Measurements from ENCODE around the gene PPFIA4. TPM values are rescaled to one million over a fixed set of nuclear protein-coding genes. Genes with fewer than 3 reads are reported as not detected.
A peak's percentile ranks its signal among the peaks of the same experiment; 100 is the strongest.

PPFIA4 gene
- total and polyA plus RNA-seq, 12 donors: 8.1 to 60.6 (median 29.9) TPM

- H3K36me3 ChIP-seq: no peaks in the 10 kb centered on the region
- H3K27me3 ChIP-seq: peaks cover 0 to 8% (median 0%) of the 10 kb centered on the region in 7 donors
- no peaks in the 10 kb centered on the region for H3K9me3 ChIP-seq
- 66 to 67% methylated on average over 9 of the region's 9 CpGs for WGBS, 2 donors
- intact Hi-C loops (cut with DNase I): no loop called here
- no peak for TF ChIP-seq CTCF (IDR thresholded peaks at IDR 0.05)
- no peak overlapping the region for H3K4me3 ChIP-seq
- DNase-seq: no peak
- H3K27ac ChIP-seq: no peak overlapping the region
- peaks cover 0 to 13% (median 0%) of the 10 kb centered on the region in 9 donors for H3K4me1 ChIP-seq
- ATAC-seq: no peak
These were observed 55.4 kb downstream of the PPFIA4 start for GRCh38 chr1:203081465-203082230.

- Histone ChIP-seq H3K27ac (peak overlapping the region in 2 of 10 donors; percentile 53 to 60), H3K4me3 (no peak overlapping the region)
- 76 to 81% methylated on average over 3 of the region's 3 CpGs for WGBS, 2 donors
These were observed 55.9 kb downstream of the PPFIA4 start for GRCh38 chr1:203082231-203082505.

GRCh38 chr1:203082571-203083462 is 56.5 kb downstream of the PPFIA4 start:
- Histone ChIP-seq H3K36me3 (no peaks in the 10 kb centered on the region), H3K27me3 (no peaks in the 10 kb centered on the region), H3K27ac (peak overlapping the region in 5 of 10 donors; percentile 2 to 60 (median 35)), H3K9me3 (no peaks in the 10 kb centered on the region), H3K4me1 (peaks cover 0 to 13% (median 0%) of the 10 kb centered on the region in 9 donors), H3K4me3 (no peak overlapping the region)
- ATAC-seq: peak in 7 of 8 donors; percentile 53 to 84 (median 75)
- 50 to 65% methylated on average over 11 of the region's 11 CpGs for WGBS, 2 donors
- DNase-seq: peak in 1 of 2 donors; percentile 14
- intact Hi-C loops (cut with DNase I): no loop called here
- TF ChIP-seq CTCF (IDR thresholded peaks at IDR 0.05): no peak

More at GRCh38 chr1:203082231-203082505, 55.9 kb downstream of the PPFIA4 start:
- Histone ChIP-seq H3K4me1 (peaks cover 0 to 13% (median 0%) of the 10 kb centered on the region in 9 donors), H3K9me3 (no peaks in the 10 kb centered on the region), H3K36me3 (no peaks in the 10 kb centered on the region), H3K27me3 (peaks cover 0 to 3% (median 0%) of the 10 kb centered on the region in 7 donors)
- no peak for TF ChIP-seq CTCF (IDR thresholded peaks at IDR 0.05)
- intact Hi-C loops (cut with DNase I): no loop called here
- ATAC-seq (no peak), DNase-seq (no peak)

GRCh38 chr1:203083463-203083921 is 57.2 kb downstream of the PPFIA4 start:
- Histone ChIP-seq H3K36me3 (no peaks in the 10 kb centered on the region), H3K4me3 (no peak overlapping the region), H3K4me1 (peaks cover 0 to 13% (median 0%) of the 10 kb centered on the region in 9 donors), H3K9me3 (no peaks in the 10 kb centered on the region), H3K27ac (peak overlapping the region in 3 of 10 donors; percentile 2 to 60 (median 35)), H3K27me3 (no peaks in the 10 kb centered on the region)
- intact Hi-C loops (cut with DNase I): no loop called here
- ATAC-seq (peak in 2 of 8 donors; percentile 9 to 15), DNase-seq (peak in 1 of 2 donors; percentile 2)
- no peak for TF ChIP-seq CTCF (IDR thresholded peaks at IDR 0.05)
- 79 to 84% methylated on average over 11 of the region's 11 CpGs for WGBS, 2 donors
